ENCODE measurements around the gene FHIT.

FHIT gene

GRCh38 chr3:60399861-60400845, 851.1 kb downstream of the FHIT start:
- DNase-seq (ENCODE audit: low read depth), result no peak

DNA sequence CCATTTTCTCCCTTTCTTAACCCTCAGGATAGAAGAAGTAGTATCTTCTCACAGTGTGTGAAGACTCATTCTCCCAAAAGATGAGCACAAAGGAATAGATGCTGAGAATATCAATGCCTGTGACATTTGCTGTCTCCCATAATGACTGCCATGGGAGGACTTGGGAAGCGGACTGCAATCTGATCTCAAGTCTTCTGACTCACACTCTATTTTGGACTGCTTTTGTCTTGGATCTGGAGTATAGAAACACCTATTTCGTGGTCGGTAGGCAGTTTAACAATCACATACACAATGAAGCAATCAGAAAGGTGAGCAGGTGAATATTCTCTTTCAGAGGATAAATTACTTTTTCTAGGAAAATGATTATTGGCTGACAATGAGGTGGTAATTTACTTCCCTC, 852.0 kb downstream of the FHIT start:
- DNase-seq (ENCODE audit: low read depth), result no peak

GRCh38 chr3:60395173-60395762, 856.0 kb downstream of the FHIT start:
- no peak for DNase-seq (ENCODE audit: low read depth)

DNA sequence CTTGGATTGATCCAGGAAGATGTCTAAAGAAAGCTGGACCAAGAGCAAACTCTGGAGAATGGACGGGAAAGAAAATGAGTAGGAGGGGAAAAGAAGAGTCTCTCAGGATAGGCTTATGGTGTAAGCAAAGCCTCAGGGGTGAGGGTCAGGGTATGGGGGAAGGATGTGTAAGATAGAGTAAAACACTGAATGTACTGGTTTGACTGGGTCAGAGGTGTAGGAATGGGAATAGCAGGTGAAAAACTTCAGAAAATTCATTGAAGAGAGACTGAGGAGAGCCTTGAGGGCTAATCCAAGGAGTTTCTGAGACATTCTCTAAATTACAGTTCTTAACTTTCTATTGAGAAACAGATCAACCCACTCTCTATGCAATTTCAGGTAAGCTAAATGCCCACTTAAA, 857.3 kb downstream of the FHIT start:
- DNase-seq (ENCODE audit: low read depth), result no peak

GRCh38 chr3:60392501-60392900, 858.8 kb downstream of the FHIT start:
- no peak for DNase-seq (ENCODE audit: low read depth)

DNA sequence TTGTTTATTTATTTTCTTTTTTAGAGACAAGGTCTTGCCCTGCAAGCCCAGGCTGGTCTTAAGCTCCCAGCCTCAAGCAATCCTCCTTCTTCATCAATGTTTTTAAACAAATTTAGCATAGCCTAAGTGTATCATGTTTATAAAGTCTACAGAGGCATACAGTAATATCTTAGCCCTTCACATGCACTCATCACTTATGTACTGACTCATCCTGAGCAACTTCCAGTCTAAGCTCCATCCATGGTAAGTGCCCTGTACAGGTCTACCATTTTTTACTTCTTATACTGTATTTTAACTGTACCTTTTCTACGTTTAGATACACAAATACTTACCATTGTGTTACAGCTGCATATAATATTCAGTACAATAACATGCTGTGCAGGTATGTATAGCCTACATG, 860.0 kb downstream of the FHIT start:
- no peak for DNase-seq (ENCODE audit: low read depth)

DNA sequence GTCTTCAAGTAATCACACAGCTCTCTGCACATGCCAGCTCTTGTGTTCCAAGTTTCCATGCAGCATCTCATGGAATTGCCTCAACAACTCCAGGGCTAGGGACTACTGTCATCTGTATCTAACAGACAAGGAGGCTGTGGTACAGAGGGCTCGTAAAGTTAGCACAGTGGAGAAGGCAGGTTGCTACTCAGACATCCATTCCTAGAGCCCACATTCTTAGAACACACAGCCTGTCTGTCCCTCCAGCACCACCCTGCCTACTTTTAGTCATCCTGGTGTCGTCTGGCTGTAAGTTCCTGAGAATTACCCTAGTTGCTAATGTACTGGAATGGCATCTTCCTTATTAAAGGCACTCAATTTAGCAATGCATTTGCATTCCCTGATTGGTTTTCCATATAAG, 862.5 kb downstream of the FHIT start:
- no peak for DNase-seq (ENCODE audit: low read depth)

GRCh38 chr3:60386306-60386705, 864.9 kb downstream of the FHIT start:
- no peak for DNase-seq (ENCODE audit: low read depth)

GRCh38 chr3:60384341-60384740, 866.9 kb downstream of the FHIT start:
- no peak for DNase-seq (ENCODE audit: low read depth)

DNA sequence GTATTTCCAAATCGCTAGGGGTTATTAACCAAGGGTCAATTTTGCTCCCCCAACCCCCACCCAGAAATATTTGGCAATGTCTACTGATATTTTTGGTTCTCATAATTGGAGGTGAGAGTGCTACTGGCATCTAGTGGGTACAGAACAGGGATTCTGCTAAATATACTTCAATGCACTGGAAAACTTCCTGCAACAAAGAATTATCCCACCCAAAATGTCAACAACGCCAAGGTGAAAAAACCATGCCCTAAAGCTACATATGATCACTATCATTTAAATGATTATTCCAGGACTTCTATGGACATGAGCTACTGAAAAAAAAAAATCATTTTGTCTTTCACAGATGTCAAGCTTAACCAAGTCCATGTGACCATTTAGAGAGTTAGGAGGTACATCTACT, 867.9 kb downstream of the FHIT start:
- no peak for DNase-seq (ENCODE audit: low read depth)

- DNase-seq (ENCODE audit: low read depth), result no peak
These were observed 884.8 kb downstream of the FHIT start for GRCh38 chr3:60366486-60366885.

GRCh38 chr3:60365360-60365759, 885.9 kb downstream of the FHIT start:
- DNase-seq (ENCODE audit: low read depth), result no peak

DNA sequence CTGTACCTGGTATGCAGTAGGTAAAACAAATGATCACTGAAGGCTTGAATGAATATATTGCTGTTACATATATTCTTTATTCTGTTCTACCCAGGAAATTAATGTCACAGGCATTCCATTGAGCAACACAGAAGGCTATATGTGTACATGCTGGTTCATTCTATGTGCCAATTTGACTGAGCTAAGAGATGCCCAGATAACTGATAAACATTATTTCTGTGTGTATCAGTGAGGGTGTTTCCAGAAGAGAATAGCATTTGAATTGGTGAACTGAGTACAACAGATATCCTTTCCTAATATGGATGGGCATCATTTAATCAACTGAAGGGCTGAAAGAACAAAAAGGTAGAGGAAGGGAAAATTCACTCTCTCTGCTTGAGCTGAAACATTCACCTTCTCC, 886.8 kb downstream of the FHIT start:
- no peak for DNase-seq (ENCODE audit: low read depth)

- no peak for DNase-seq (ENCODE audit: low read depth)
These were observed 887.4 kb downstream of the FHIT start for GRCh38 chr3:60363817-60364216.

DNA sequence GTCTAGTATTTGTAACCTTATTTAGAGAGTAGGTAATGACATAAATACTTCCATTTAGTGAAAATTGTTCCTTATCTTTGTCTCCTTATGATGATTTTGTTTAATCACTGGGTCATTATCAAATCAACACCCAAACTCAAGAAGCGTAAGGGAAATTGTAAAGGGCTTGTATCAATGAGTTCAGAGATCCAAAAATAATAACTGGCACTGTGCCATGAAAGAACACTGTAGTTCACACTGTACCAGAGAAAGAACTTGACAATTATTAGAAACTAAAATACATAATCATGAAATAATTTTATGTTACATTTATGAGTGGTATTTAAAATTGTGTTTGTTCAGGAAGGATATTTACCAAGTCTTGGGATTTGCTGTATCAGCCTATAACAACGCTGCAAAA, 895.4 kb downstream of the FHIT start:
- DNase-seq (ENCODE audit: low read depth), result no peak

- DNase-seq (ENCODE audit: low read depth), result no peak
These were observed 899.8 kb downstream of the FHIT start for GRCh38 chr3:60351481-60351880.

DNA sequence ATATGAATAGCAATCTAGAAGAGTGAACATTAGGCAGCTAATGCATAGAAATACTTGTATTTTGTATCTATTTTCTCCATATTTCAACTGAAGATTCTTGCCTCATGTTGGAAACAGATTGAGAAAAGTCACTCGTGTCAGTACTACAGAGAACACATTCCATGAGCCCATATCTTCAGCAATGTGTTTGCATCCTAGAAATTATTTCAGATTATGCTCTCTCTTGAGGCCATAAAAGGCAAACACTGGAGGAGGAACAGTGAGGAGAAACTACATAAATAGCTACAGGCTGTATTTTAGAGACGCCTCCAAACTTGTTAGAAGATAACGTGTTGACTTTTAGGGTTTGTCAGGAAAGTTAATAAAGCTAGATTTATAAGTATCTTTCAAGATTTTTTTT, 906.9 kb downstream of the FHIT start:
- no peak for DNase-seq (ENCODE audit: low read depth)

DNA sequence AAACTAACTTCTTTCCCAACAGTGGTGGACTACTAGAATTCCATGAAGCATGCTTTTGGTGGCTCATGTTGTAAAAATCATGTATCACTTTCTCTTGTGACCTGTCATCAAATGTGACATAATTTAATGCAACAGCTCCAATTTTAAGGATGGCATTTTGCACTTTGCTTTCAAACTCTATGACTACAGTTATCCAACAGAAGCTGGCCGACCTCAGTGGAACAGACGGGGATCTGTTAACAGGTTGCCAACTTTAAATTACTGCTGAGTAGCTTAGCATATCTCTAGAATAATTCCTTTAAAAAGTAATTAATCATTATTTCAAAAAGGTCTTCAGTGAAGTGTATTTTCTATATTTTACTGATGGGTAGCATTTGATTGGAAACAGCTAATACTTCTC, 907.4 kb downstream of the FHIT start:
- DNase-seq (ENCODE audit: low read depth), result no peak

- no peak for DNase-seq (ENCODE audit: low read depth)
These were observed 911.9 kb downstream of the FHIT start for GRCh38 chr3:60339304-60339703.

- no peak for DNase-seq (ENCODE audit: low read depth)
These were observed 913.8 kb downstream of the FHIT start for GRCh38 chr3:60337421-60337820.

DNA sequence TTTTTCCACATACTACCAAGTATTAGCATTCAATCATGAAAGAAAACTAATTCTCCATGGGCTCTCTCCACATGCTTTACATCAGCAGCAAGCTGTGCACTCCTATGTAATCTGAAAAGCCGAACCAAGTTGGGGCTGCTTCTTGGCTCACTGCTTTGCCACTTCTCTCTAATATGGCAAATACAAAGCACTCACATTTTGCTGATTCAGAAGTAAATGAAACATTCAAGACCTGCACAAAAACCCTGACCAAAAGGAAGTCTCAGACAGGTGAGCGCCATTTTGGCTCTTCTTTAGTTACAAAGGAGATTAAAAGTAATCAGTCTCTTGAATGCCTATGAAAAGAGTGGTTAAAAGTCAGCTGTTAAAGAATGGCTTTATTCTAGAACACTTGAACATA, 915.2 kb downstream of the FHIT start:
- DNase-seq (ENCODE audit: low read depth), result no peak

DNA sequence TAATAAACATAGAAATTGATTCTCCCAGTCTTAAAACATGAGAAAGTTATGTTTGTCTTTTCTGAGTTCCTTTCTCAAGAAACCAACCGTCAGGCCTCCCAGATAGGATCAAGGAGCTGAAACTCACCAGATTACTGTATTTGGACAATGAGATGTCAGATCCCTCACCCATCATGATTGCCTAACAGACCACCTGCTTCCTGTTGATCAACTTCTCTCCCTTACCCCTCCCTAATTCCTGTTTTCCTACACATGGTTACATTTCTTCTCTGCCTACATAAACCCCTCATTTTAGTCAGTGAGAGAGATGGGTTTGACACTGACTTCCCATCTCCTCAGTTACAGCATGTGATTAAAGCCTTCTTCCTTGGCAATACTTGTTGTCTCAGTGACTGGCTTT, 917.5 kb downstream of the FHIT start:
- no peak for DNase-seq (ENCODE audit: low read depth)

DNA sequence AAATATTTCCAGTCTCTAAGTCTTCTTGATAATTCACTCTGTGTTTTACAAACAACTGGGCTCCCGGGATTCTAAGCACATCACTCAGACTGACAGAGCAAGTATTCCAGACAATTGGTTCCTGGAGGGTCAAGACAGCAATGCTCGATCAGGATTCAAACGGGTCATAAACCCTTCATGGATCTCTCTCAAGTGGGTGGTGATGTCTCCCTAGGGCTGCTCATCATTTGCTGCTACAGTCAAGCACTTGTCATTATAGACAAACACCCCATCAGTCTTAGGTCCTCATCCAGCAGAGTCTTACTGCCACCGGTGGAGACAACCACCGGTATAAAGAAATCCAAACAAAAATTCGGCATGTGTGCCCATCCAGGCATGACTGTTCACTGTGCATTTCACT, 921.1 kb downstream of the FHIT start:
- no peak for DNase-seq (ENCODE audit: low read depth)
